ENCODE results near the gene MBD3L3. TPM values are rescaled to one million over a fixed set of nuclear protein-coding genes. Genes with fewer than 3 reads are reported as not detected.
"Not testable (repeated sequence)": the region's sequence is repeated elsewhere in the genome, so short reads cannot be mapped to it uniquely, and the experiment has no call there.

The MBD3L3 gene
- total RNA-seq, 2 donors from 2014 or later, result not detected

DNA sequence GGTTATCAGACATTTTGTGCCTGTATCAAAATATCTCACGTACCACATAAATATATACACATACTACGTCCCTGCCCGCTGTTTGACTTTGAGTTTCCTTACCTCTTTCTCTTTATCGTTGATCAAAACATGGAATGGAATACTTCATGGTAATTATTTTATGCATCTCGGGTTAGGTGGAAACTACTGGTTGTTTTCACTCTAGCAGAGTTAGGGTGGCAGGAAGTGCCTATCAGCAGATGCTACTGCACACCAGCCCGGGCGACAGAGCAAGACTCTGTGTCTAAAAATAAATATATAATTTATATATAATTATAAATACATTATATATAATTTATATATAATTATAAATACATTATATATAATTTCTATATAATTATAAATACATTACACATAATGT lies 5.6 kb downstream of the MBD3L3 start:
- not testable (repeated sequence) for H3K4me1 ChIP-seq (ENCODE audit: control insufficient read depth in 1 of 2, low read depth in 2 of 2); ATAC-seq (ENCODE audit: insufficient number of reproducible peaks, low FRiP score, low read depth); H3K27me3 ChIP-seq (replicated peaks; ENCODE audit: insufficient read depth)

DNA sequence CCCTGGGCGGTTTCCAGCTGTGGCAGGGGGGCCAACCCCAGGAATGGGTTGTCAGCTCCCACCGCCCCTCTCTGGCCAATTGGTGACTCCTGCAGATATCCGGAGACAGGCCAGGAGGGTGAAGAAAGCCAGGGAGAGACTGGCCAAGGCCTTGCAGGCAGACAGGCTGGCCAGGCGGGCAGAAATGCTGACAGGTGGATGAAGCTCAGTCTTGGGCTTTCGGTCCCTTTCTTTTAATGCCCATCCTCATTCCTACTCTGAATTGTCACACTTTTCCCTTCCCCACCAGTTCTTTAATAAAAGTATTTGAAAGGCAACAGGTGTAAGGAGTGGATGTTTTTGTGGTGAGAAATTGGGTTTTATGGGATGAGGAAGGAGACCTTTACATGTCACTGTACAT lies 7.1 kb downstream of the MBD3L3 start:
- not testable (repeated sequence) for DNase-seq (ENCODE audit: low spot score); H3K27me3 ChIP-seq (replicated peaks; ENCODE audit: insufficient read depth); H3K4me3 ChIP-seq; H3K9me3 ChIP-seq; H3K4me1 ChIP-seq (ENCODE audit: control insufficient read depth in 1 of 2, low read depth in 2 of 2); H3K36me3 ChIP-seq; H3K27ac ChIP-seq; ATAC-seq (ENCODE audit: insufficient number of reproducible peaks, low FRiP score, low read depth)

More for the DNA sequence above, 5.6 kb downstream of the MBD3L3 start:
- not testable (repeated sequence) for H3K9me3 ChIP-seq; DNase-seq (ENCODE audit: low spot score); H3K4me3 ChIP-seq; H3K36me3 ChIP-seq; H3K27ac ChIP-seq

DNA sequence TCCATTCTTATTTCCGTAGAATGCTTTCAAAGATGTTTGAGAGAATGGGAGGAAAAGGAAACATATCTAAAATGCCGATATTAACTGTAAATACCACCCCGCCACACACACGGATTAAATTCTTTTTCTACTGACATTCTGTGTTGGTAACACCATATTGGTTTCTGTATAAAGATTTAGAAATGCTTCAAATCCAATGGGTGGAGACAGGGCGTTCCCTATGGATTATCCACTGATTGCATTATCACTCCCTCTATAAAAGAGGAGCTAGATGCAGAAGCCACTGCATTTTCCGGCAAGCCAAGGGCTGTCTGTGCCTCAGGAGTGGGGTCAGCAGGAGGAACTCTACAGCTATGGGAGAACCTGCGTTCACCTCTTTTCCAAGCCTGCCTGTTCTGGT lies 9.5 kb downstream of the MBD3L3 start, which contains the start of gene MBD3L2:
MBD3L2 (plus strand) TSS at position 301 of the 400 bp plus-strand sequence; CDS start at position 354, 53 bp downstream.
- H3K36me3 ChIP-seq; H3K9me3 ChIP-seq; H3K4me1 ChIP-seq (ENCODE audit: control insufficient read depth in 1 of 2, low read depth in 2 of 2); H3K27ac ChIP-seq; H3K4me3 ChIP-seq; DNase-seq (ENCODE audit: low spot score); ATAC-seq (ENCODE audit: insufficient number of reproducible peaks, low FRiP score, low read depth); H3K27me3 ChIP-seq (replicated peaks; ENCODE audit: insufficient read depth): not testable (repeated sequence)

DNA sequence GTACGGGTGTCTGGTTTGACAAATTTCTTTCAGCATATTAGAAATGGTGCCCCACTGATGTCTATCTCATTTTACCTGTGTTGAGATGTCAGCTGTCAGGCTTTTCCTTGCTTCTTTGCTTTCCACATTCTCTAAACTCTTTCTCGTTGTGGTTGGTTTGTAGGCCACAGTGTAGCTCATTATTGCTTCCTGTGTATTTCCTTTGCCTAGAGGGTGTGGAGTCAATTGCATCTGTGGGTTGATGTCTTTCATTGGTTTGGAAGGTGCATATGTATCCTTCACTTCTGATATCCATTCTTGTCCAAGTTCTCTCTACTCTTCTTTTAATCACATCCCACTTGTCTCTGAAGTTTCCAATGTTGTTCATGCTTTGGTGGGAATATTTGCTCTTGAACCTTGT lies 16.9 kb downstream of the MBD3L3 start:
- H3K27ac ChIP-seq; H3K36me3 ChIP-seq; H3K27me3 ChIP-seq (replicated peaks; ENCODE audit: insufficient read depth); ATAC-seq (ENCODE audit: insufficient number of reproducible peaks, low FRiP score, low read depth); H3K4me1 ChIP-seq (ENCODE audit: control insufficient read depth in 1 of 2, low read depth in 2 of 2); DNase-seq (ENCODE audit: low spot score); H3K9me3 ChIP-seq; H3K4me3 ChIP-seq: not testable (repeated sequence)

DNA sequence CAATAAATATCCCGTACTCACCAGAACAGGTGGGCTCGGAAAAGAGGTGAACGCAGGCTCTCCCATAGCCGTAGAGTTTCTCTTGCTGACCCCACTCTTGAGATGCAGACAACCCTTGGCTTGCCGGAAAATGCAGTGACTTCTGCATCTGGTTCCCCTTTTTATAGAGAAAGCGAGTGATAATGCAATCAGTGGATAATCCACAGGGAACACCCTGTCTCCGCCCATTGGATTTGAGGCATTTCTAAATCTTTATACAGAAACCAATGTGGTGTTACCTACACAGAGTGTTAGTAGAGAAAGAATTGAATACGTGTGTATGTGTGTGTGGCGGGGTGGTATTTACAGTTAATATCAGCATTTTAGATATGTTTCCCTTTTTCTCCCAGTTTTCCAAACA lies 18.4 kb downstream of the MBD3L3 start, which contains the start of gene MBD3L4:
MBD3L4 (minus strand) TSS at position 101 of the 400 bp plus-strand sequence; CDS start at position 66, 35 bp downstream.
- H3K27me3 ChIP-seq (replicated peaks; ENCODE audit: insufficient read depth); H3K9me3 ChIP-seq; DNase-seq (ENCODE audit: low spot score); ATAC-seq (ENCODE audit: insufficient number of reproducible peaks, low FRiP score, low read depth); H3K4me1 ChIP-seq (ENCODE audit: control insufficient read depth in 1 of 2, low read depth in 2 of 2); H3K27ac ChIP-seq; H3K36me3 ChIP-seq; H3K4me3 ChIP-seq: not testable (repeated sequence)

DNA sequence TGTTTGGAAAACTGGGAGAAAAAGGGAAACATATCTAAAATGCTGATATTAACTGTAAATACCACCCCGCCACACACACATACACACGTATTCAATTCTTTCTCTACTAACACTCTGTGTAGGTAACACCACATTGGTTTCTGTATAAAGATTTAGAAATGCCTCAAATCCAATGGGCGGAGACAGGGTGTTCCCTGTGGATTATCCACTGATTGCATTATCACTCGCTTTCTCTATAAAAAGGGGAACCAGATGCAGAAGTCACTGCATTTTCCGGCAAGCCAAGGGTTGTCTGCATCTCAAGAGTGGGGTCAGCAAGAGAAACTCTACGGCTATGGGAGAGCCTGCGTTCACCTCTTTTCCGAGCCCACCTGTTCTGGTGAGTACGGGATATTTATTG lies 28.2 kb downstream of the MBD3L3 start, which contains the start of gene MBD3L5:
MBD3L5 (plus strand) TSS at position 301 of the 400 bp plus-strand sequence; CDS start at position 335, 34 bp downstream.
- H3K36me3 ChIP-seq; DNase-seq (ENCODE audit: low spot score); H3K4me1 ChIP-seq (ENCODE audit: control insufficient read depth in 1 of 2, low read depth in 2 of 2); H3K9me3 ChIP-seq; H3K4me3 ChIP-seq; H3K27me3 ChIP-seq (replicated peaks; ENCODE audit: insufficient read depth); H3K27ac ChIP-seq; ATAC-seq (ENCODE audit: insufficient number of reproducible peaks, low FRiP score, low read depth): not testable (repeated sequence)

DNA sequence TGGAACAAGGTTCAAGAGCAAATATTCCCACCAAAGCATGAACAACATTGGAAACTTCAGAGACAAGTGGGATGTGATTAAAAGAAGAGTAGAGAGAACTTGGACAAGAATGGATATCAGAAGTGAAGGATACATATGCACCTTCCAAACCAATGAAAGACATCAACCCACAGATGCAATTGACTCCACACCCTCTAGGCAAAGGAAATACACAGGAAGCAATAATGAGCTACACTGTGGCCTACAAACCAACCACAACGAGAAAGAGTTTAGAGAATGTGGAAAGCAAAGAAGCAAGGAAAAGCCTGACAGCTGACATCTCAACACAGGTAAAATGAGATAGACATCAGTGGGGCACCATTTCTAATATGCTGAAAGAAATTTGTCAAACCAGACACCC lies 29.7 kb downstream of the MBD3L3 start:
- not testable (repeated sequence) for H3K9me3 ChIP-seq; DNase-seq (ENCODE audit: low spot score); ATAC-seq (ENCODE audit: insufficient number of reproducible peaks, low FRiP score, low read depth); H3K4me1 ChIP-seq (ENCODE audit: control insufficient read depth in 1 of 2, low read depth in 2 of 2); H3K27ac ChIP-seq; H3K4me3 ChIP-seq; H3K27me3 ChIP-seq (replicated peaks; ENCODE audit: insufficient read depth); H3K36me3 ChIP-seq

DNA sequence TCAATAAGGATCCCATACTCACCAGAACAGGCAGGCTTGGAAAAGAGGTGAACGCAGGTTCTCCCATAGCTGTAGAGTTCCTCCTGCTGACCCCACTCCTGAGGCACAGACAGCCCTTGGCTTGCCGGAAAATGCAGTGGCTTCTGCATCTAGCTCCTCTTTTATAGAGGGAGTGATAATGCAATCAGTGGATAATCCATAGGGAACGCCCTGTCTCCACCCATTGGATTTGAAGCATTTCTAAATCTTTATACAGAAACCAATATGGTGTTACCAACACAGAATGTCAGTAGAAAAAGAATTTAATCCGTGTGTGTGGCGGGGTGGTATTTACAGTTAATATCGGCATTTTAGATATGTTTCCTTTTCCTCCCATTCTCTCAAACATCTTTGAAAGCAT lies 37.1 kb downstream of the MBD3L3 start, which contains the start of gene MBD3L2B:
MBD3L2B (minus strand) TSS at position 101 of the 400 bp plus-strand sequence; CDS start at position 67, 34 bp downstream.
- H3K4me1 ChIP-seq (ENCODE audit: control insufficient read depth in 1 of 2, low read depth in 2 of 2); DNase-seq (ENCODE audit: low spot score); H3K4me3 ChIP-seq; H3K9me3 ChIP-seq; H3K27ac ChIP-seq; ATAC-seq (ENCODE audit: insufficient number of reproducible peaks, low FRiP score, low read depth); H3K36me3 ChIP-seq; H3K27me3 ChIP-seq (replicated peaks; ENCODE audit: insufficient read depth): not testable (repeated sequence)

DNA sequence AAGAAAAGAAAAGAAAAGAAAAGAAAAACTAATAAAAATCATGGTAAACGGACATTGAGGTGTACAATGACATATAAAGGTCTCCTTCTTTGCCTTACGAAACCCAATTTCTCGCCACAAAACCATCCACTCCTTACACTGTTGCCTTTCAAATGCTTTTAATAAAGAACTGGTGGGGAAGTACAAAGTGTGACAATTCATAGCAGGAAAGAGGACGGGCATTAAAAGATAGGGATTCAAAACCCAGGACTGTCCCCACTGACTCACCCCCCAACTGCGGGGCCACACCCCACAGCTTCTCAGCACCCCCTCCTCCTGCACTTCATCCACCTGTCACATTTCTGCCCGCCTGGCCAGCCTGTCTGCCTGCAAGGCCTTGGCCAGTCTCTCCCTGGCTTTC lies 39.6 kb downstream of the MBD3L3 start:
- no peaks in the 10 kb centered on the region for H3K36me3 ChIP-seq
- H3K27me3 ChIP-seq (replicated peaks; ENCODE audit: insufficient read depth), result no peaks in the 10 kb centered on the region
- no peak for DNase-seq (ENCODE audit: low spot score)
- no peak for ATAC-seq (ENCODE audit: insufficient number of reproducible peaks, low FRiP score, low read depth)
- no peak overlapping the region for H3K4me3 ChIP-seq
- H3K9me3 ChIP-seq, result no peaks in the 10 kb centered on the region
- TF ChIP-seq, protein P1, sequence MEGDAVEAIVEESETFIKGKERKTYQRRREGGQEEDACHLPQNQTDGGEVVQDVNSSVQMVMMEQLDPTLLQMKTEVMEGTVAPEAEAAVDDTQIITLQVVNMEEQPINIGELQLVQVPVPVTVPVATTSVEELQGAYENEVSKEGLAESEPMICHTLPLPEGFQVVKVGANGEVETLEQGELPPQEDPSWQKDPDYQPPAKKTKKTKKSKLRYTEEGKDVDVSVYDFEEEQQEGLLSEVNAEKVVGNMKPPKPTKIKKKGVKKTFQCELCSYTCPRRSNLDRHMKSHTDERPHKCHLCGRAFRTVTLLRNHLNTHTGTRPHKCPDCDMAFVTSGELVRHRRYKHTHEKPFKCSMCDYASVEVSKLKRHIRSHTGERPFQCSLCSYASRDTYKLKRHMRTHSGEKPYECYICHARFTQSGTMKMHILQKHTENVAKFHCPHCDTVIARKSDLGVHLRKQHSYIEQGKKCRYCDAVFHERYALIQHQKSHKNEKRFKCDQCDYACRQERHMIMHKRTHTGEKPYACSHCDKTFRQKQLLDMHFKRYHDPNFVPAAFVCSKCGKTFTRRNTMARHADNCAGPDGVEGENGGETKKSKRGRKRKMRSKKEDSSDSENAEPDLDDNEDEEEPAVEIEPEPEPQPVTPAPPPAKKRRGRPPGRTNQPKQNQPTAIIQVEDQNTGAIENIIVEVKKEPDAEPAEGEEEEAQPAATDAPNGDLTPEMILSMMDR (IDR thresholded peaks at IDR 0.05), result no peak
- no peak overlapping the region for H3K27ac ChIP-seq
- H3K4me1 ChIP-seq (ENCODE audit: control insufficient read depth in 1 of 2, low read depth in 2 of 2), result no peaks in the 10 kb centered on the region
